Tibial nerve (tissue), 4 donors: ENCODE measurements around the gene LMO7.

Source experiments
- EP300 ChIP-seq, 2 donors: sonication (generic); formaldehyde crosslinking; IDR thresholded peaks; one replicate each; pipeline ENCODE4 v1.6.1; 2017; ENCODE audit warnings: antibody characterized with exemption in 2 of 2, mild to moderate bottlenecking in 1 of 2
- POLR2A ChIP-seq, 2 donors: fragments of 450-650 bp; IDR thresholded peaks; one replicate each; pipeline ENCODE4 v1.6.1; 2017; ENCODE audit warnings: antibody characterized with exemption in 2 of 2, mild to moderate bottlenecking in 2 of 2, moderate library complexity in 2 of 2
- TF ChIP-seq, protein P1 (sequence below), 5 experiments: fragments of 200-600 bp in 3 of 5; fragments of 450-650 bp in 2 of 5; sonication (generic) in 3 of 5; IDR thresholded peaks; one replicate each; pipeline ENCODE4 v1.5.1; 2016 to 2019; ENCODE audit warnings: antibody characterized with exemption in 5 of 5, mild to moderate bottlenecking in 3 of 5, moderate library complexity in 2 of 5

DNA sequence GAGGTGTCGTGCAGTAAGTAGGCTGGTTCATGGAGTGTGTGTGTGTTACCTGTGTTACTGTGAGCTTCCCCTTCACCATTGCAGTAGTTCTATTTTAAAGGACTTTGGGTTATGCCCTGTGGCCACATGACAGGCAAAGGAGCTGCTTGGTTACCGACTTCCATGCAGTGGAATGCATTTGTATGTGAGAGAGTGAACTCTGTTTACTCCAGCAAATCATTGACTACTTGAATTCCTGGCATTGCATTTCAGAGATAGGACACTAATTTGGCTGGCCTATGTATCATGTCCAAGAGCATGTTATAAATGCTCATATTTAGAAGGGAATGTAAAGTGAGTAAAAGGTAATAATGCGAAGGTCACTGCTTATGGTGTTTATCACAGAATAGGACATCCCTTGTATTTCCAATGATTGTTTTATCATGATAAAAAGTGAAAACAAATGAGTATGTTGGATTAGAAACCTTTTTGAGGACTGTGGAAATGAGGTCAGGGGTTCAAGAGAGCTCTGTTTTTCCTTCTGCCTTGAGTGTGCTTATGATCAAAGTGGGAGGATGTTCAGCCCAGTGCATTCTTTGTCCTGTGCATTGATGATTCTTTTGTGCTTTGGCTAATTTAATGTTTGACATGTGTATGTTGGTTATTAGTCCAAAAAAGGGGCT lies 156.5 kb downstream of the LMO7 start:
- TF ChIP-seq EP300 (IDR thresholded peaks at IDR 0.05) (no peak), POLR2A (IDR thresholded peaks at IDR 0.05) (no peak)
- TF ChIP-seq, protein P1, sequence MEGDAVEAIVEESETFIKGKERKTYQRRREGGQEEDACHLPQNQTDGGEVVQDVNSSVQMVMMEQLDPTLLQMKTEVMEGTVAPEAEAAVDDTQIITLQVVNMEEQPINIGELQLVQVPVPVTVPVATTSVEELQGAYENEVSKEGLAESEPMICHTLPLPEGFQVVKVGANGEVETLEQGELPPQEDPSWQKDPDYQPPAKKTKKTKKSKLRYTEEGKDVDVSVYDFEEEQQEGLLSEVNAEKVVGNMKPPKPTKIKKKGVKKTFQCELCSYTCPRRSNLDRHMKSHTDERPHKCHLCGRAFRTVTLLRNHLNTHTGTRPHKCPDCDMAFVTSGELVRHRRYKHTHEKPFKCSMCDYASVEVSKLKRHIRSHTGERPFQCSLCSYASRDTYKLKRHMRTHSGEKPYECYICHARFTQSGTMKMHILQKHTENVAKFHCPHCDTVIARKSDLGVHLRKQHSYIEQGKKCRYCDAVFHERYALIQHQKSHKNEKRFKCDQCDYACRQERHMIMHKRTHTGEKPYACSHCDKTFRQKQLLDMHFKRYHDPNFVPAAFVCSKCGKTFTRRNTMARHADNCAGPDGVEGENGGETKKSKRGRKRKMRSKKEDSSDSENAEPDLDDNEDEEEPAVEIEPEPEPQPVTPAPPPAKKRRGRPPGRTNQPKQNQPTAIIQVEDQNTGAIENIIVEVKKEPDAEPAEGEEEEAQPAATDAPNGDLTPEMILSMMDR (IDR thresholded peaks at IDR 0.05), result no peak
